HL-60/S4 (cell line): Measurements from ENCODE around the gene BRWD1.
"Not testable (repeated sequence)": the region's sequence is repeated elsewhere in the genome, so short reads cannot be mapped to it uniquely, and the experiment has no call there.

ENCODE experiments used
- in situ Hi-C: fragments of 300-500 bp; cut with MboI; formaldehyde crosslinking; loops from 2 replicates; pipeline ENCODE4 v1.14.3; 2022; ENCODE audit warnings: low sequenced_read_pairs

BRWD1 gene

DNA sequence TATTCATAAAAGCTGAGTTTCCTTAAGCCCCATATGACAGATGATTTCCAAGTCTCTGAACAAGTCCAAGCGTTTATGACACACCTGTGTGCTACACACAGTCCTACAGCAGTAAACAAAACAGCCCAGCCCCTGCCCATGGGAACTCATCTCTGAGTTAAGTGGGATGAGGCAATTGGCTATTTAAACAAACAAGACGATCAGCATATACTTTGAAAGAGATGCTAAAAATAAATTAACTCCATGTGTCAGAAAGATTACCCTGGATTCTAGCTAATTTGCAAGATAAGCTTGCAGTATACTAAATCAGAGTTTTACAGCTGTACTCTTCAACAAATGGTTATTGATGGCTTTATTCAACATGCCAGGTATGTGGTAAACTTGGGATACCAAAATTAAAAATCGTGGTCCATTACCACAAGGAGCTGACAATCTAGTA, 137.1 kb downstream of the BRWD1 start:
- in situ Hi-C loops: no loop called here

- in situ Hi-C loops: no loop called here
These were observed 137.8 kb downstream of the BRWD1 start for GRCh38 chr21:39175665-39176064.

- in situ Hi-C loops: no loop called here
These were observed 138.3 kb downstream of the BRWD1 start for GRCh38 chr21:39175154-39175553.

DNA sequence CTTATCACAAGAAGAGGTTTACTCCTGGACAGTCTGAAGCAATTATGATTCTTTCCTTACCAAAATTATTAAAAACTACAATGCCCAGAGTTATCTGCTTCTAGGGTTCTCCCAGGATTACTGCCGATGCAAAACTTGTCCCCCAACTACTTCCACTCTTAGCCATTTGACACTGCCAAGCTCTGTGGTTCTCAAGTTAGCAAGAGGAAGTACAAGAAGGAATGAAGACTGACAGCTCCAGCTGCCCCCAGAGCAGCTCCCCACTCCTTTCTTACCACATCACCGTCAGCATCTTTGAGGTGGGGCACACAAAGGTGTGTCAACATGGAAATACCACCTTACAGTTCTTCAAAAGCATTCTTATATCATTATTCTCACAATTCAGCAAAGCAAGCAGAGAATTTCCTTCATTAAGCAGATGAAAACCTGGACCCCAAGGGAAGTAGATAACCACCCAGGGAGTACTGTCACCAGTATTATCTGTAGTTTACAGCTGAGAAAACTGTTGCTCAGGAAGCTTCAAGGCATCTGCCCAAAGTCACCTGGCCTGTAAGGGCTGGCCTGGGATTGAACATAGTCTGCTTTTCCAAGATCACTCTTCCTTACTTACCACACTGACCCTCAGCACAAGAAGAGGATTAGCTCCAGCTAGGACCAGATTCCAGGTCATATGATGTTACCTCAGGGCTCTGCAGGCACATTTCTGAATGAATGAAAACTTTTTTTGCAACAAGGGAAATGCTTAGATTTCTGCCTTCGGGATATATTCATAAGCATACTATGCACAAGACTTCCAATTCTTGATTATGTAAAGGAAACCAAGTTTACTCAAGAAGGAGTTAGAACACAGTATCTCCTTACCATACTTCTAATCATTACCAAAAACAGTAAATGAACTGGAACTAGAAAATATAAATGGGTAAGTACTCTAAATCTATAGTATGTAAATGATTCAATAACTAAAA, 139.4 kb downstream of the BRWD1 start:
- in situ Hi-C loops: no loop called here

DNA sequence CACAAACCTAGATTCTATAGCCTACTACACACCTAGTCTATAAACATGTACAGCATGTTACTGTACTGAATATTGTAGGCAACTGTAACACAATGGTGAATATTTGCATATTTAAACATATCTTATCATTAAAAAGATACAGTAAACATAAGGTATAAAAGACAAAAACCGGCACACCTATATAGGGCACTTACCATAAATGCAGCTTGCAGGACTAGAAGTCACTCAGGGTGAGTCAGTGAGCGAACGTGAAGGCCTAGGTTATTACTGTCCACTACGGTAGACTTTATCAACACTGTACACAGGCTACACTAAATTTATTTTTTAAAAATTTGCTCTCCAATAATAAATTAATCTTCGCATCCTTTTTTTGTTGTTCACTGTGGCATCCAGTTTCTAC, 143.5 kb downstream of the BRWD1 start:
- in situ Hi-C loops: no loop called here

DNA sequence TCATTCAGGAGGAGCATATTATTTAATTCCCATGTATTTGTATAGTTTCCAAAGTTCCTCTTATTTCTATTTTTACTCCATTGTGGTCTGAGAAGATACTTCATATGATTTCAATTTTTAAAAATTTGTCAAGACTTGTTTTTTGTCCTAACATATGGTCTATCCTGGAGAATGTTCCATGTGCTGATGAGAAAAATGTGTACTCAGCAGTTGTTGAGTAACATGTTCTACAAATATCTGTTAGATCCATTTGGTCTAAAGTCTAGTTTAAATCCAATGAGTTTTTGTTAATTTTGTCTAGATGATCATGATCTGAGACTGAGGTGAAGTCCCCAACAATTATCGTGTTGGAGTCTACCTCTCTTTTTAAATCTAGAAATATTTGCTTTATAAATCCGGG, 144.6 kb downstream of the BRWD1 start:
- in situ Hi-C loops: no loop called here

DNA sequence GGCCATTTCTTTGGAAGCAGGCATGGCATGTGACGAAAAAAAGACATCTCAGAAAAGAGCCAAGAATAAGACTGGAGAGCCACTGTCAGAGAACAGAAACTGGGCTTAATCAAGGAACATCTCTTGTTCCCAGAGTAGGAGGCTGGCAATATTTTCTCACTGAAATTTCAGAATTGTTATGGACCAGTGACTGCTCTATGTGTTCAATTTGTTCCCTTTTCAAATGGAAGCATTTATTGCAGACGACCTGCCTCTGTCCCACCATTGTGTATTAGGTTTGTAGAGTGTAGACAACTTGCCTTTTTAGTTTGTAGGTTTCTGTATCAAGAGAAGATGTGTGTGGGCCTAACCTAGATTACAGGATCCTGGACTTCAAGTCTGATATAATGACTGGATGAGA, 148.9 kb downstream of the BRWD1 start:
- in situ Hi-C loops: no loop called here

DNA sequence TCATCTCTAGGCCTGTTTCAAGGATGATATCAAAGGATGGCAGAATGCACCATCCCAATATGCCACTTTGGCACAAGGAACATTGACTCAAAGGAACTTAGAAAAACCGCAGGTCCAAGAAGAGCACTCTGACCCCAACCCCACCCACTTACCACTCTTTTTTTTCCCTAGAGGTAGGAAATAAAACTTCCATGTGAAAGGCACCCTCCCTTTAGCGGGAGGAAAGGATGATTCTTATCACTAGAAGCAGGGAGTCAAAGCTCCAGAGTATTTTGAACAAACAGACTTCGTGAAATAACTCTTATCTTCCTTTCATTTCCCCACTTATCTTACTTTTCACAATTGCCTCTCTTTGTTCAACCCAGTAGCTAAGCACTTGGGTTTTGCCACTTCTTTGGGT, 152.4 kb downstream of the BRWD1 start:
- in situ Hi-C loops: no loop called here

DNA sequence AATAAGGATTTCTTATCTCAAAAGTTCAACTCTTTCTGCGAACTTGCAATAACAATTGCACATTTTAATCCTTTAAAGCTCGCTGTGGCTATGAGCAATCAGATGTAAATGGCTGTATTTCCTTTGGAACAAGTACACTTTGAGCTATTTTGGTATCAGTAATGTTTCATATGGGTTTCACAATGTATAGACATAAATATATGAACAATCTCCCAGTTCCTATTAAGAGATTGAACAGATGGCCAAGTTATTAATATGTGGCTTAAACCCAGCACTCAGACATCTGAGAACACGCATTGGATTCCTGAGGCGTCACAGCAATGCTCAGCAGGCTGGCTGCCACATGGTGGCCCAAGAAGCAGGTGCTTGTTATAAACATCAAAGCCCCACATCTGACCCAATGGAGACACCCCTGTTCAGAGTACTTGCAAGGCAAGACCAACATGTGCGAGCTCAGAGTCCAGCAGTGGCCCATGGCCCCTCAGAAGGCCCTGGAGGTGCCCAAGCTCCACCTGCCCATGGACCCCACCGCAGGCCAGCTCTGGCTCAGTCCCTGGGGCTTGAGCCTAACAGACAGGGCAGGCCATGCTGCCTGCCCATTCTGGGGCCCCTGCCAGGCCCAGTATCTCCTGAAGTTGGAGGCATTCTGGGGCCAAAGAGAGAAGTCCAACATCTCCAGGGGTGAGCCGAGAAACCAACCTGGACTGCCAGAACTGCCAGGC, 153.9 kb downstream of the BRWD1 start:
- in situ Hi-C loops: no loop called here

DNA sequence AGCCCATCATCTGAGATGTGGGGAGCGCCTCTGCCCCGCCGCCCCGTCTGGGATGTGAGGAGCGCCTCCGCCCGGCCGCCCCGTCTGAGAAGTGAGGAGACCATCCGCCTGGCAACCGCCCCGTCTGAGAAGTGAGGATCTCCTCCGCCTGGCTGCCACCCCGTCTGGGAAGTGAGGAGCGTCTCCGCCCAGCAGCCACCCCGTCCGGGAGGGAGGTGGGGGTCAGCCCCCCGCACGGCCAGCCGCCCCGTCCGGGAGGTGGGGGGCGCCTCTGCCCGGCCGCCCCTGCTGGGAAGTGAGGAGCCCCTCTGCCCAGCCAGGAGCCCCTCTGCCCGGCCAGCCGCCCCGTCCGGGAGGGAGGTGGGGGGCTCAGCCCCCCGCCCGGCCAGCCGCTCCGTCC, 156.2 kb downstream of the BRWD1 start:
- in situ Hi-C loops: not testable (repeated sequence)

GRCh38 chr21:39156024-39156423, 157.4 kb downstream of the BRWD1 start:
- in situ Hi-C loops: no loop called here

DNA sequence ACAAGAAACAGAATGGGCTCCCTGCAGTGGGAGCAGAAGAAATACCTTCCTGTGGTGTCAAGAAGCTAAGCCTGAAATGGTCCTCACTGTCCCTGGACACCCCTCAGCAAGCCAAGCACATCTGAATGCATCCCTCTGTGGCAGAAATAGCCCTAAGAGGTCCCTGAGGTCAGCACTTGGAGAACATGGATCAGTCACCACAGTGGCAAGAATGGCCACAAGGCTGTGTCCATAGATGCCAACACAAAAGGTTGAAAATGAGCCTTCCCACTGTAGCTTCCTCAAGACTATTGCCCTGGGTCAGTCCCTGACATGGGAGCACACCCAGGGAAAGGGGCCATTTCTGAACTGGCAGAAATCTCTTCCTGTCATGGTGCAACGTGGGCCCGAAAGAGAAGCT, 157.9 kb downstream of the BRWD1 start:
- in situ Hi-C loops: no loop called here

DNA sequence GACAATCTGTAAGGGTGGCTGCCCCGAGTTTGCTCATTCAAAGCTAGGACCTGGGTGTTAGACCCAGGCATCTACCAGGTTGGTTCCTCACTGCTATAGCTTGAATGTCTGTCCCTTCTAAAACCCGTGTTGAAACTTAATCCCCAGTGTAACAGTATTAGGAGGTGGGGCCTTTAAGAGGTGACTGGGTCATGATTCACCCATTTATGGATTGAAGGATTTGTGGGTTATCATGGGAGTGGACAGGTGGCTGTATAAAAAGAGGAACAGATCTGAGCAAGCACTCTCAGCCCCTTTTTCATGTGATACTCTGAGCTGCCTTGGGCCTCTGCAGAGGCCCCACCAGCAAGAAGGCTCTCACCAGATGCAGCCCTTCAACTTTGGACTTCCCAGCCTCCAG, 159.6 kb downstream of the BRWD1 start:
- in situ Hi-C loops: no loop called here

GRCh38 chr21:39153373-39153772, 160.1 kb downstream of the BRWD1 start:
- in situ Hi-C loops: no loop called here

DNA sequence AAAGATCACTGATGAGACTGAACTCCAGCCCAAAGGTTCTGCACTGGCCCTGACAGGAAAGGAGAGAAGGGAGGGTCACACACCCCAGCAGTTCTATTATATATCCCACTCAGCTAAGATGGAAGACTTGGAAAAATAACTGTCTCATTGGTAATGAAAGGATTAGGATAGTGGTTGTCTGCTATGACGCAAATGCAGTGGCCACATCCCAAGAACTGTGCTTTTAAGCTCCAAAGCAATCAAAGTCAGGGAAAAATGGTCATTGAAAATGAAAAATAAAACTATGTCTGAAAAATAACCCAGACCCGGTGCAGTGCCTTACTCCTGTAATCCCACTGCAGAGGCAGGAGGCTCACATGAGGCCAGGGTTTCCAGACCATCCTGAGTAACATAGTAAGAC, 161.2 kb downstream of the BRWD1 start:
- in situ Hi-C loops: no loop called here

DNA sequence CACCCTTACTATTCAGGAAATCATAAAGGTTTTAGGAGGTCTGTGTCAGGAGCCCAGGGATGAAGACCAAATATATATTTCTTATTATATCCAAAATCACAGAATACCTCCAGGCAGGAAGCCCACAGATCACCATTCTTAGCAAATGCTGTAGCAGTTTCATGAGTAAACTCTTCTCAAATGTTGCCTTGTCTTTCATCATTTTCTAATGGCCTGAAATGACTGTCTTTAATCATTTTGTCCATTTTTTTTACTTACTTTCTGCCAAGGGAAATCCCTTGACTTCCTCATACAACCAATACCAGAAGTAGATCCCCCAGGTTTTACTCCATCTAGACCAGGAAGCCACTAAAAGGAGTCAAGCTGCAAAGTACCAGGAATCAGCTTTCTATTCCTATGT, 162.6 kb downstream of the BRWD1 start:
- in situ Hi-C loops: no loop called here

- in situ Hi-C loops: no loop called here
These were observed 163.1 kb downstream of the BRWD1 start for GRCh38 chr21:39150316-39150715.

- in situ Hi-C loops: loop anchor here (10.0 to 25.0 kb wide), 4 partner anchors 415 to 988 kb away; no protein-coding TSS in a partner anchor
These were observed 163.6 kb downstream of the BRWD1 start for GRCh38 chr21:39149882-39150281.

GRCh38 chr21:39148975-39149374, 164.5 kb downstream of the BRWD1 start:
- in situ Hi-C loops: loop anchor here (10.0 to 25.0 kb wide), 4 partner anchors 414 to 987 kb away; no protein-coding TSS in a partner anchor

DNA sequence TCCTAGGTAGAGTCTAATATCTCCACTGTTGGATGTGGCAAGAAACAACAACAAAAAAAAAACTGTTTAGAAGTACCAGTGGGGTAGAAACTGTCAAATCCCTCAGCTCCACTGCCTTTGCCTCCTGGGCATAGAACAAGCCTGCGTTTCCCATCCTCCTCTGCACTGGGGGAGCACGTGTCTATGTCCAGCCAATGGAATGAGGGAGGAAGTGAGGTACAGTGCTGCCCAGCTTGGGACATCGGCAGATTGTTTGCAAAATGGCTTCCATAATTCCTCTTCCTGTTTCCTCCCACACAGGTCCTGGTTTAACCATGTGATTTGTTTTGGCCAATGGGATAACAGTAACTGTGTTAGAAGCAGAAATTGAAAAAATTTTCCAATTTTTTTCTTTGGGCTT, 169.2 kb downstream of the BRWD1 start:
- in situ Hi-C loops: loop anchor here (10.0 to 25.0 kb wide), 4 partner anchors 409 to 982 kb away; no protein-coding TSS in a partner anchor

- in situ Hi-C loops: loop anchor here (10.0 to 25.0 kb wide), 4 partner anchors 408 to 981 kb away; no protein-coding TSS in a partner anchor
These were observed 170.5 kb downstream of the BRWD1 start for GRCh38 chr21:39142972-39143371.

- in situ Hi-C loops: loop anchor here (10.0 to 25.0 kb wide), 4 partner anchors 407 to 979 kb away; no protein-coding TSS in a partner anchor
These were observed 171.9 kb downstream of the BRWD1 start for GRCh38 chr21:39141502-39141901.
